Endothelial cell of umbilical vein (primary cell): ENCODE results near the gene STAC2. TPM values are rescaled to one million over a fixed set of nuclear protein-coding genes. Genes with fewer than 3 reads are reported as not detected.

Experiments used
- BruUV-seq: library from RNA; stranded (reverse); fragments of 400-500 nt; replicated peaks from 2 replicates; lab custom pipeline; 2021; lab: Mats Ljungman, UMichigan
- CTCF ChIA-PET: fragments of 300-600, 350-600 bp; sonication (Branson Sonifier 250); formaldehyde crosslinking; loops from one replicate; lab custom pipeline; 2021; ENCODE audit warnings: antibody characterized with exemption, inconsistent platforms; lab: Charles Lee
- POLR2A ChIA-PET: fragments of 300-600, 350-600 bp; sonication (Branson Sonifier 250); formaldehyde crosslinking; loops from one replicate; lab custom pipeline; 2021; ENCODE audit warnings: antibody characterized with exemption, inconsistent platforms; lab: Charles Lee
- DNase-seq: peaks from one replicate; pipeline ENCODE4 v3.0.0-alpha.2; 2011; ENCODE audit warnings: low read depth, low spot score
- FAIRE-seq: peaks from 2 replicates; lab custom pipeline; 2011; peaks lifted over from hg19 to GRCh38; lab: Jason Lieb, UNC
- H2AFZ ChIP-seq: 2 replicates; pipeline ENCODE4 v1.6.0; 2012; ENCODE audit warnings: low read depth, low read length, control low read depth, inconsistent platforms
- H3K27ac ChIP-seq: 2 replicates; pipeline ENCODE4 v1.5.1; 2011; ENCODE audit warnings: low read depth, mild to moderate bottlenecking, control low read depth, low read length, moderate library complexity; ENCODE audit not compliant: insufficient read depth
- H3K27me3 ChIP-seq, 2 experiments: 2 replicates each; pipeline versions ENCODE4 v1.6.0 to v1.6.1; 2011; ENCODE audit warnings: low read length in 2 of 2, mixed read lengths in 1 of 2; ENCODE audit not compliant: control insufficient read depth in 2 of 2, insufficient read depth in 2 of 2
- H3K36me3 ChIP-seq, 2 experiments: 2 replicates in 1 of 2; 3 replicates in 1 of 2; pipeline ENCODE4 v1.5.1; 2011; ENCODE audit warnings: low read length in 2 of 2, mild to moderate bottlenecking in 1 of 2, moderate library complexity in 1 of 2; ENCODE audit not compliant: control insufficient read depth in 2 of 2, insufficient read depth in 2 of 2; ENCODE audit errors: extremely low read depth in 1 of 2
- H3K4me1 ChIP-seq: 3 replicates; pipeline ENCODE4 v1.5.1; 2011; ENCODE audit warnings: mild to moderate bottlenecking, low read length; ENCODE audit not compliant: control insufficient read depth, insufficient read depth; ENCODE audit errors: extremely low read depth
- H3K4me2 ChIP-seq: 2 replicates; pipeline ENCODE4 v1.6.1; 2011; ENCODE audit warnings: low read length, control low read depth, mixed read lengths; ENCODE audit not compliant: insufficient read depth
- H3K4me3 ChIP-seq, 3 experiments: fragments of 200-600 bp in 1 of 3; sonication (generic), shearing (Covaris generic) in 1 of 3; replicated peaks in 1 of 3; 2 replicates each; pipeline ENCODE4 v1.5.1; 2011 to 2016; ENCODE audit warnings: control low read depth in 3 of 3, low read length in 3 of 3, mild to moderate bottlenecking in 2 of 3, inconsistent platforms in 1 of 3, low read depth in 1 of 3, moderate library complexity in 1 of 3; ENCODE audit not compliant: insufficient read depth in 1 of 3
- H3K79me2 ChIP-seq: 2 replicates; pipeline ENCODE4 v1.6.0; 2012; ENCODE audit warnings: low read length, inconsistent platforms; ENCODE audit not compliant: control insufficient read depth, insufficient read depth
- H3K9ac ChIP-seq: replicated peaks from 2 replicates; pipeline ENCODE3; 2011; ENCODE audit warnings: low read length, control low read depth; ENCODE audit not compliant: insufficient read depth; ENCODE audit errors: extremely low read depth
- H3K9me1 ChIP-seq: replicated peaks from 3 replicates; pipeline ENCODE4 v1.6.0; 2011; ENCODE audit warnings: mild to moderate bottlenecking, low read length; ENCODE audit not compliant: control insufficient read depth, insufficient read depth; ENCODE audit errors: extremely low read depth
- H3K9me3 ChIP-seq: replicated peaks from 2 replicates; pipeline ENCODE4 v1.5.1; 2012; ENCODE audit warnings: low read length, inconsistent platforms; ENCODE audit not compliant: control insufficient read depth, insufficient read depth
- H4K20me1 ChIP-seq: replicated peaks from 2 replicates; pipeline ENCODE3; 2011; ENCODE audit warnings: mild to moderate bottlenecking, low read length; ENCODE audit not compliant: control insufficient read depth, insufficient read depth; ENCODE audit errors: extremely low read depth
- CTCF ChIP-seq, 2 donors: IDR thresholded peaks; 1 replicate in 1 of 2; 2 replicates in 1 of 2; pipeline ENCODE4 v1.5.1; 2011; ENCODE audit warnings: low read length in 2 of 2, mild to moderate bottlenecking in 2 of 2, moderate library complexity in 2 of 2, control low read depth in 1 of 2, inconsistent platforms in 1 of 2, low read depth in 1 of 2; ENCODE audit not compliant: insufficient read depth in 1 of 2; ENCODE audit errors: extremely low read depth in 1 of 2
- EZH2 ChIP-seq: IDR thresholded peaks from 2 replicates; pipeline ENCODE4 v1.6.1; 2012; ENCODE audit warnings: borderline replicate concordance, low read depth, mild to moderate bottlenecking, moderate library complexity, low read length, inconsistent platforms; ENCODE audit not compliant: severe bottlenecking
- FOS ChIP-seq: IDR thresholded peaks from 2 replicates; pipeline ENCODE4 v1.6.1; 2011; ENCODE audit warnings: mild to moderate bottlenecking, low read length, moderate library complexity, borderline replicate concordance; ENCODE audit not compliant: insufficient read depth
- GATA2 ChIP-seq: IDR thresholded peaks from 2 replicates; pipeline ENCODE4 v1.7.0; 2011; ENCODE audit warnings: low read depth, mild to moderate bottlenecking, moderate library complexity, mixed read lengths, low read length; ENCODE audit not compliant: insufficient read length, insufficient read depth
- JUN ChIP-seq: IDR thresholded peaks from 2 replicates; pipeline ENCODE4 v1.6.1; 2011; ENCODE audit warnings: borderline replicate concordance, low read depth; ENCODE audit not compliant: insufficient read length, insufficient read depth
- MAX ChIP-seq: IDR thresholded peaks from 2 replicates; pipeline ENCODE4 v1.6.1; 2011; ENCODE audit not compliant: insufficient read depth, insufficient read length
- MYC ChIP-seq: IDR thresholded peaks from one replicate; pipeline ENCODE4 v1.6.1; 2011; ENCODE audit warnings: mild to moderate bottlenecking, low read depth, low read length
- POLR2A ChIP-seq: IDR thresholded peaks from 2 replicates; pipeline ENCODE4 v1.6.1; 2012; ENCODE audit warnings: low read depth, mild to moderate bottlenecking, control low read depth, low read length
- POLR2AphosphoS5 ChIP-seq: IDR thresholded peaks from 2 replicates; pipeline ENCODE4 v1.6.1; 2012; ENCODE audit warnings: low read depth, mild to moderate bottlenecking, control low read depth, low read length, moderate library complexity; ENCODE audit not compliant: insufficient read depth
- dilution Hi-C: fragments of 300-500 bp; cut with MboI; formaldehyde crosslinking; loops from one replicate; pipeline ENCODE4 v1.15.0; 2019; ENCODE audit warnings: low sequenced_read_pairs; ENCODE audit not compliant: extremely low pct_ligation_motif_present
- intact Hi-C: fragments of 100-400 bp; cut with micrococcal nuclease; formaldehyde crosslinking; loops from one replicate; pipeline ENCODE4 v1.10.0; 2022
- polyA plus RNA-seq, 4 experiments: library from polyadenylated mRNA; depleted of rRNA in 3 of 4; stranded (reverse) in 3 of 4; unstranded in 1 of 4; fragments of >200 nt; gene quantifications; 2 replicates each; pipeline versions ENCODE4 v1.2.1 to v1.2.3, GENCODE V29; 2011 to 2012; ENCODE audit warnings: missing spikeins in 1 of 4
- total RNA-seq: library from RNA; stranded (reverse); gene quantifications from 2 replicates; pipeline ENCODE4 v1.2.3, GENCODE V29; 2021

The STAC2 gene
- total and polyA plus RNA-seq, 2 donors (not counting 3 experiments of a cell fraction or from before 2014, with no cell fraction given): not detected

GRCh38 chr17:39218906-39219305 lies 6.8 kb downstream of the STAC2 start:
- ChIA-PET CTCF (interaction anchor here (0.5 to 3.4 kb wide), 6 partner anchors 13 to 1284 kb away, joined by 3 to 18 read pairs (median 3); no protein-coding TSS in a partner anchor), POLR2A (no interaction called here)
- Histone ChIP-seq H2AFZ (no peak overlapping the region), H3K36me3 (no peaks in the 10 kb centered on the region), H3K4me1 (no peaks in the 10 kb centered on the region), H3K79me2 (no peaks in the 10 kb centered on the region), H3K4me2 (no peak overlapping the region), H3K9me3 (no peaks in the 10 kb centered on the region), H3K9ac (no peak overlapping the region), H3K4me3 (no peak overlapping the region), H4K20me1 (no peaks in the 10 kb centered on the region), H3K27me3 (peaks cover 20 to 24% of the 10 kb centered on the region in 2 experiments), H3K9me1 (no peaks in the 10 kb centered on the region), H3K27ac (no peak overlapping the region)
- intact Hi-C loops: no loop called here
- no peak for DNase-seq
- no TSS peak for BruUV-seq
- FAIRE-seq: no peak
- dilution Hi-C loops: no loop called here
- TF ChIP-seq FOS: no peak
- TF ChIP-seq CTCF (IDR thresholded peaks at IDR 0.05; ENCODE audit: extremely low read depth in 1 of 2, insufficient read depth in 1 of 2, low read depth in 1 of 2, low read length in 2 of 2): no peak
- no peak for TF ChIP-seq POLR2AphosphoS5
- TF ChIP-seq JUN: no peak
- TF ChIP-seq POLR2A: no peak
- TF ChIP-seq MYC: no peak
- TF ChIP-seq MAX: no peak
- TF ChIP-seq GATA2: no peak
- no peak for TF ChIP-seq EZH2
